ENCODE data around the gene CDT1.

GRCh38 chr16:88844419-88845036 lies 40.9 kb downstream of the CDT1 start:
- TF ChIP-seq, protein P1, sequence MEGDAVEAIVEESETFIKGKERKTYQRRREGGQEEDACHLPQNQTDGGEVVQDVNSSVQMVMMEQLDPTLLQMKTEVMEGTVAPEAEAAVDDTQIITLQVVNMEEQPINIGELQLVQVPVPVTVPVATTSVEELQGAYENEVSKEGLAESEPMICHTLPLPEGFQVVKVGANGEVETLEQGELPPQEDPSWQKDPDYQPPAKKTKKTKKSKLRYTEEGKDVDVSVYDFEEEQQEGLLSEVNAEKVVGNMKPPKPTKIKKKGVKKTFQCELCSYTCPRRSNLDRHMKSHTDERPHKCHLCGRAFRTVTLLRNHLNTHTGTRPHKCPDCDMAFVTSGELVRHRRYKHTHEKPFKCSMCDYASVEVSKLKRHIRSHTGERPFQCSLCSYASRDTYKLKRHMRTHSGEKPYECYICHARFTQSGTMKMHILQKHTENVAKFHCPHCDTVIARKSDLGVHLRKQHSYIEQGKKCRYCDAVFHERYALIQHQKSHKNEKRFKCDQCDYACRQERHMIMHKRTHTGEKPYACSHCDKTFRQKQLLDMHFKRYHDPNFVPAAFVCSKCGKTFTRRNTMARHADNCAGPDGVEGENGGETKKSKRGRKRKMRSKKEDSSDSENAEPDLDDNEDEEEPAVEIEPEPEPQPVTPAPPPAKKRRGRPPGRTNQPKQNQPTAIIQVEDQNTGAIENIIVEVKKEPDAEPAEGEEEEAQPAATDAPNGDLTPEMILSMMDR (IDR thresholded peaks at IDR 0.05), result no peak
- TF ChIP-seq EP300 (IDR thresholded peaks at IDR 0.05) (no peak), POLR2A (IDR thresholded peaks at IDR 0.05) (no peak)

All from ovary (tissue), 3 donors.